Measurements from ENCODE around the gene PABPC1L. TPM values are rescaled to one million over a fixed set of nuclear protein-coding genes. Genes with fewer than 3 reads are reported as not detected.
A peak's percentile ranks its signal among the peaks of the same experiment; 100 is the strongest.

The PABPC1L gene
- total and polyA plus RNA-seq, 2 of the 13 experiments (the other 11 are each of a cell fraction or from before 2014, with no cell fraction given), result 30.8 to 252 TPM

DNA sequence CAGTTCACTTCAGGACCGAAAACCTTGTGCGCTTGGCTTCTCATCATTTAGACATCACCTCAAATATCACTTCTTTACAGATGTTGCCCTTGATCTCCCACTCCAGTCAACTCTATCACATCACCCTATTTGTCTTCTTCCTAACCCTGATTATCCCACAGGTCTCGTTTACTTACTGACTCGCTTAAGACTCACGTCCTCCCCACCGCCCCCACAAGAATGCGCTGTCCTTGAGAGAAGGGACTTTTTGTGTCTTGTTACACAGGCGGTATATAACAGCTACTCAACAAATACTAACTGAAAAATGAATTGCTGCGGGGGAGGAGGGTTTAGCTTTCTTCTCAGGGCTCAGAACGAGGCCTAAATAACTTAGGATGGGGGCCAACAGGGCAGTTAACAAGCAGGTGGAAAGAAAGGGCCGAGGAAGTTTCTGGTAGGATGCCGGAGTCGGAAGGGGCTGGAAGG, 49.8 kb downstream of the PABPC1L start (continued):
- TF ChIP-seq, protein P1, sequence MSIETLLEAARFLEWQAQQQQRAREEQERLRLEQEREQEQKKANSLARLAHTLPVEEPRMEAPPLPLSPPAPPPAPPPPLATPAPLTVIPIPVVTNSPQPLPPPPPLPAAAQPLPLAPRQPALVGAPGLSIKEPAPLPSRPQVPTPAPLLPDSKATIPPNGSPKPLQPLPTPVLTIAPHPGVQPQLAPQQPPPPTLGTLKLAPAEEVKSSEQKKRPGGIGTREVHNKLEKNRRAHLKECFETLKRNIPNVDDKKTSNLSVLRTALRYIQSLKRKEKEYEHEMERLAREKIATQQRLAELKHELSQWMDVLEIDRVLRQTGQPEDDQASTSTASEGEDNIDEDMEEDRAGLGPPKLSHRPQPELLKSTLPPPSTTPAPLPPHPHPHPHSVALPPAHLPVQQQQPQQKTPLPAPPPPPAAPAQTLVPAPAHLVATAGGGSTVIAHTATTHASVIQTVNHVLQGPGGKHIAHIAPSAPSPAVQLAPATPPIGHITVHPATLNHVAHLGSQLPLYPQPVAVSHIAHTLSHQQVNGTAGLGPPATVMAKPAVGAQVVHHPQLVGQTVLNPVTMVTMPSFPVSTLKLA (IDR thresholded peaks at IDR 0.05), result no peak
- TF ChIP-seq TP53 (CRISPR knock-in tag; conservative IDR thresholded peaks at IDR 0.05) (0 out of 2 replicates have a peak, but pooled peaks have one; percentile 22), FOSL2 (CRISPR knock-in tag; IDR thresholded peaks at IDR 0.05) (peak; percentile 49; the same call in 1 of the 2 replicates), NR2F6 (IDR thresholded peaks at IDR 0.05) (no peak), NR2F6 (CRISPR knock-in tag; IDR thresholded peaks at IDR 0.05) (no peak), SATB2 (CRISPR knock-in tag; IDR thresholded peaks at IDR 0.05) (no peak)

DNA sequence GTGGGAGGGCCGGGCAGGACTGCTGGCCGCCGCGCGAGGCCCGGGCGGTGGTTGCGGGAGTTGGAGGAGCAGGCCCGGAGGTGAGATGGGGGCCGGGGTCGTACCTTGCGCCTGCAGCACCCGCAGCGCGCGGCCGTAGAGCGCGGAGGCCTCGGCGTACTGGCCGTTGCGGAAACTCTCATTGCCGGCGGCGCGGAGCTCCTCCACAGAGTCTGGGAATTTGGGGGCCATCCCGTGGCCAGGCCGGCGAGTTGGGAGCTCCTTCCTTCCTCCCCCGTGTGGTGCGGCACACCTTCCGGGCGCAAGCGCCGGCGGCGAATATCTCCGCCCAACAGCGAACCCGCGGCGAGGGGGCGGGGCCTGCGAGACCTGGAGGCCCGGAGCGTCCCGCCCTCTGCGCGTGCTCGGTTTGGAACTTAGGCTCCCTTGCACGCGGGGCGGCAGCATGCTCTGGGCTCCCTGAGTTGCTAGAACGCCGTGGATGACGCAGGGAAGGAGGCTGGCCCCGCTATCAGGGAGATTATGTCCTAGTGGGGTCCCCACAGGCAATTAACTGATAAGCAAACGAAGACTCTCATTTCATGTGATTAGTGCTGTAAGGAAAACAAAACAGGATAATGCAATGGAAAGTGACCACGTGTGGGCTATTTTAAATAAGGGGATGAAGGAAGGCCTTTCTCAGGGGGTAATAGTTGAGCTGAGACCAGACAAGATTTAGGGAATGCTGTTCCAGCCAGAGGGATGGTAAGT, 50.4 kb downstream of the PABPC1L start, which contains the start of gene TOMM34:
TSS of gene TOMM34 (minus strand) at position 295 of the 750 bp plus-strand sequence. CDS start at position 231, 64 bp downstream.
- Histone ChIP-seq H3K27me3 (ENCODE audit: control insufficient read depth in 1 of 2, insufficient read depth in 2 of 2, low read length in 2 of 2) (no peaks in the 10 kb centered on the region), H4K20me1 (ENCODE audit: insufficient read depth, low read length) (no peaks in the 10 kb centered on the region; the same call in 1 of the 2 replicates), H3K4me3 (replicated peaks in 1 of 3; ENCODE audit: insufficient read depth in 1 of 3, low read depth in 2 of 3, low read length in 3 of 3) (peak within 1 kb of the TSS; percentile 83 to 94 (median 90)), H3K4me1 (ENCODE audit: insufficient read depth, low read length) (peaks cover 61% of the 10 kb centered on the region), H3K9ac (ENCODE audit: insufficient read depth, low read depth, low read length) (peak within 1 kb of the TSS; percentile 80), H3K79me2 (ENCODE audit: insufficient read depth, low read length) (peaks cover 27% of the 10 kb centered on the region), H3K27ac (ENCODE audit: extremely low read length, insufficient read depth, low read length) (peak within 1 kb of the TSS; percentile 66), H3K9me3 (ENCODE audit: low read length) (no peaks in the 10 kb centered on the region), H2AFZ (ENCODE audit: low read length) (peak within 1 kb of the TSS; percentile 25), H3K36me3 (replicated peaks in 1 of 2; ENCODE audit: control insufficient read depth in 1 of 2, insufficient read depth in 2 of 2, low read length in 2 of 2) (peaks cover 10 to 19% of the 10 kb centered on the region in 2 experiments), H3K4me2 (ENCODE audit: low read depth, low read length) (peak within 1 kb of the TSS; percentile 96)
- ChIA-PET POLR2A (interaction anchor here (0.8 to 4.1 kb wide), 15 partner anchors 8 to 921 kb away, joined by 3 to 51 read pairs (median 6); partner anchors contain the start of genes PABPC1L, YWHAB and ZSWIM1), CTCF (ENCODE audit: low intra/inter-chr PET ratio, low total read pairs) (no interaction called here)
- ATAC-seq (peak; percentile 96), FAIRE-seq (peak; percentile 48), DNase-seq (ENCODE audit: low spot score) (peak; percentile 94)
- in situ Hi-C loops (cut with HindIII; ENCODE audit: extremely low pct_ligation_motif_present, low pct_unique_long_range_greater_than_20kb), result no loop called here
- WGBS (ENCODE audit: low lambda C conversion rate), result under 1% methylated on average over 29 of the region's 60 CpGs
- intact Hi-C loops (cut with micrococcal nuclease; ENCODE audit: unreplicated experiment), result loop anchor here (1.0 kb wide), 1 partner anchor 50 kb away; the partner anchor contains the start of gene PABPC1L
- BruUV-seq (replicated peaks), result no TSS peak
- peak; percentile 31 for TF ChIP-seq TBL1XR1 (IDR thresholded peaks at IDR 0.05; ENCODE audit: borderline replicate concordance, low read length, partially characterized antibody)
- TF ChIP-seq, protein P2, sequence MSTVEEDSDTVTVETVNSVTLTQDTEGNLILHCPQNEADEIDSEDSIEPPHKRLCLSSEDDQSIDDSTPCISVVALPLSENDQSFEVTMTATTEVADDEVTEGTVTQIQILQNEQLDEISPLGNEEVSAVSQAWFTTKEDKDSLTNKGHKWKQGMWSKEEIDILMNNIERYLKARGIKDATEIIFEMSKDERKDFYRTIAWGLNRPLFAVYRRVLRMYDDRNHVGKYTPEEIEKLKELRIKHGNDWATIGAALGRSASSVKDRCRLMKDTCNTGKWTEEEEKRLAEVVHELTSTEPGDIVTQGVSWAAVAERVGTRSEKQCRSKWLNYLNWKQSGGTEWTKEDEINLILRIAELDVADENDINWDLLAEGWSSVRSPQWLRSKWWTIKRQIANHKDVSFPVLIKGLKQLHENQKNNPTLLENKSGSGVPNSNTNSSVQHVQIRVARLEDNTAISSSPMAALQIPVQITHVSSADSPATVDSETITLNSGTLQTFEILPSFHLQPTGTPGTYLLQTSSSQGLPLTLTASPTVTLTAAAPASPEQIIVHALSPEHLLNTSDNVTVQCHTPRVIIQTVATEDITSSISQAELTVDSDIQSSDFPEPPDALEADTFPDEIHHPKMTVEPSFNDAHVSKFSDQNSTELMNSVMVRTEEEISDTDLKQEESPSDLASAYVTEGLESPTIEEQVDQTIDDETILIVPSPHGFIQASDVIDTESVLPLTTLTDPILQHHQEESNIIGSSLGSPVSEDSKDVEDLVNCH (CRISPR knock-in tag; IDR thresholded peaks at IDR 0.05), result peak; percentile 64; the same call in 1 of the 2 replicates
- peak; percentile 87 for TF ChIP-seq ZBTB42 (CRISPR knock-in tag; IDR thresholded peaks at IDR 0.05)
- peak; percentile 44 for TF ChIP-seq PHF5A (CRISPR knock-in tag; IDR thresholded peaks at IDR 0.05; ENCODE audit: low read depth, unreplicated experiment)
- TF ChIP-seq RFX1 (IDR thresholded peaks at IDR 0.05), result no peak
- TF ChIP-seq CENPT (CRISPR knock-in tag; IDR thresholded peaks at IDR 0.05; ENCODE audit: low read depth), result peak; percentile 85
- TF ChIP-seq ZNF788 (CRISPR knock-in tag; IDR thresholded peaks at IDR 0.05; ENCODE audit: borderline replicate concordance), result peak; percentile 81; the same call in 1 of the 2 replicates
- no peak; the same call in 1 of the 2 replicates for TF ChIP-seq ZSCAN29 (CRISPR knock-in tag; conservative IDR thresholded peaks at IDR 0.05)
- TF ChIP-seq, protein P3, sequence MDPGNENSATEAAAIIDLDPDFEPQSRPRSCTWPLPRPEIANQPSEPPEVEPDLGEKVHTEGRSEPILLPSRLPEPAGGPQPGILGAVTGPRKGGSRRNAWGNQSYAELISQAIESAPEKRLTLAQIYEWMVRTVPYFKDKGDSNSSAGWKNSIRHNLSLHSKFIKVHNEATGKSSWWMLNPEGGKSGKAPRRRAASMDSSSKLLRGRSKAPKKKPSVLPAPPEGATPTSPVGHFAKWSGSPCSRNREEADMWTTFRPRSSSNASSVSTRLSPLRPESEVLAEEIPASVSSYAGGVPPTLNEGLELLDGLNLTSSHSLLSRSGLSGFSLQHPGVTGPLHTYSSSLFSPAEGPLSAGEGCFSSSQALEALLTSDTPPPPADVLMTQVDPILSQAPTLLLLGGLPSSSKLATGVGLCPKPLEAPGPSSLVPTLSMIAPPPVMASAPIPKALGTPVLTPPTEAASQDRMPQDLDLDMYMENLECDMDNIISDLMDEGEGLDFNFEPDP (CRISPR knock-in tag; conservative IDR thresholded peaks at IDR 0.05), result peak; percentile 98
- TF ChIP-seq ATF1 (CRISPR knock-in tag; IDR thresholded peaks at IDR 0.05), result peak; percentile 38; the same call in 1 of the 2 replicates
- no peak for TF ChIP-seq RCOR2 (CRISPR knock-in tag; IDR thresholded peaks at IDR 0.05)

Measured in HepG2 (cell line).